Neural progenitor cell (in vitro differentiated cells): ENCODE results near the gene UBE2D2.

Experiments
- EZH2 ChIP-seq: fragments of 200-600 bp; sonication (generic); IDR thresholded peaks from 2 replicates; pipeline ENCODE4 v1.6.1; 2017; ENCODE audit warnings: antibody characterized with exemption, mild to moderate bottlenecking, moderate library complexity
- EZH2phosphoT487 ChIP-seq: fragments of 200-600 bp; sonication (generic); IDR thresholded peaks from 2 replicates; pipeline ENCODE4 v1.6.1; 2017; ENCODE audit warnings: antibody characterized with exemption
- TF ChIP-seq, protein P1 (sequence below): fragments of 200-600 bp; sonication (generic); IDR thresholded peaks from 2 replicates; pipeline ENCODE4 v1.5.1; 2017; ENCODE audit warnings: antibody characterized with exemption, mild to moderate bottlenecking

- TF ChIP-seq, protein P1, sequence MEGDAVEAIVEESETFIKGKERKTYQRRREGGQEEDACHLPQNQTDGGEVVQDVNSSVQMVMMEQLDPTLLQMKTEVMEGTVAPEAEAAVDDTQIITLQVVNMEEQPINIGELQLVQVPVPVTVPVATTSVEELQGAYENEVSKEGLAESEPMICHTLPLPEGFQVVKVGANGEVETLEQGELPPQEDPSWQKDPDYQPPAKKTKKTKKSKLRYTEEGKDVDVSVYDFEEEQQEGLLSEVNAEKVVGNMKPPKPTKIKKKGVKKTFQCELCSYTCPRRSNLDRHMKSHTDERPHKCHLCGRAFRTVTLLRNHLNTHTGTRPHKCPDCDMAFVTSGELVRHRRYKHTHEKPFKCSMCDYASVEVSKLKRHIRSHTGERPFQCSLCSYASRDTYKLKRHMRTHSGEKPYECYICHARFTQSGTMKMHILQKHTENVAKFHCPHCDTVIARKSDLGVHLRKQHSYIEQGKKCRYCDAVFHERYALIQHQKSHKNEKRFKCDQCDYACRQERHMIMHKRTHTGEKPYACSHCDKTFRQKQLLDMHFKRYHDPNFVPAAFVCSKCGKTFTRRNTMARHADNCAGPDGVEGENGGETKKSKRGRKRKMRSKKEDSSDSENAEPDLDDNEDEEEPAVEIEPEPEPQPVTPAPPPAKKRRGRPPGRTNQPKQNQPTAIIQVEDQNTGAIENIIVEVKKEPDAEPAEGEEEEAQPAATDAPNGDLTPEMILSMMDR: no peak
- no peak for TF ChIP-seq EZH2phosphoT487
- TF ChIP-seq EZH2: no peak
Observed at GRCh38 chr5:139675213-139675612, 114.1 kb downstream of the UBE2D2 start.
